D341Med (cell line): ENCODE results near the gene TMEM86A.

Source experiments
- DNase-seq: peaks from one replicate; pipeline ENCODE4 v3.0.0; 2012; ENCODE audit warnings: low spot score

TMEM86A gene

GRCh38 chr11:18700375-18700774 lies 1.8 kb downstream of the TMEM86A start:
- no peak for DNase-seq

GRCh38 chr11:18700872-18701271 lies 2.3 kb downstream of the TMEM86A start:
- DNase-seq = no peak

- DNase-seq = no peak
These were observed 3.1 kb downstream of the TMEM86A start for GRCh38 chr11:18701614-18702216.

- no peak for DNase-seq
These were observed 4.6 kb downstream of the TMEM86A start for GRCh38 chr11:18703001-18703763.

GRCh38 chr11:18704045-18704645 lies 5.6 kb downstream of the TMEM86A start:
- DNase-seq = no peak

- no peak for DNase-seq
These were observed 6.1 kb downstream of the TMEM86A start for GRCh38 chr11:18704698-18705097.

- no peak for DNase-seq
These were observed 7.2 kb downstream of the TMEM86A start for GRCh38 chr11:18705651-18706281.

- no peak for DNase-seq
These were observed 8.0 kb downstream of the TMEM86A start for GRCh38 chr11:18706330-18707243.

- no peak for DNase-seq
These were observed 9.3 kb downstream of the TMEM86A start for GRCh38 chr11:18707811-18708340.

GRCh38 chr11:18709414-18709813 lies 10.8 kb downstream of the TMEM86A start:
- DNase-seq = no peak

- no peak for DNase-seq
These were observed 12.0 kb downstream of the TMEM86A start for GRCh38 chr11:18710545-18710944.

GRCh38 chr11:18713646-18714442 lies 15.3 kb downstream of the TMEM86A start:
- DNase-seq = no peak

- no peak for DNase-seq
These were observed 15.8 kb downstream of the TMEM86A start for GRCh38 chr11:18714443-18714780.

- DNase-seq = no peak
These were observed 16.9 kb downstream of the TMEM86A start for GRCh38 chr11:18715476-18715875.

- DNase-seq = no peak
These were observed 21.7 kb downstream of the TMEM86A start for GRCh38 chr11:18720091-18720807.

- peak; percentile 52 for DNase-seq
These were observed 22.4 kb downstream of the TMEM86A start for GRCh38 chr11:18720808-18721560.

- DNase-seq = peak; percentile 63
These were observed 23.1 kb downstream of the TMEM86A start for GRCh38 chr11:18721561-18722292.

- DNase-seq = no peak
These were observed 23.7 kb downstream of the TMEM86A start for GRCh38 chr11:18722293-18722637.

- DNase-seq = no peak
These were observed 25.4 kb downstream of the TMEM86A start for GRCh38 chr11:18723991-18724390.
